Liver (tissue), 3 donors: Measurements from ENCODE around the gene STK32C.

Source experiments
- CTCF ChIP-seq: fragments of 150-350 bp; IDR thresholded peaks from 2 replicates; pipeline ENCODE4 v1.5.1; 2017; ENCODE audit warnings: improper control_type of control experiment, low read depth, low read length; ENCODE audit not compliant: missing input control
- RAD21 ChIP-seq, 2 donors: IDR thresholded peaks; 2 replicates each; pipeline ENCODE4 v1.6.1; 2016; ENCODE audit warnings: antibody characterized with exemption in 2 of 2, mild to moderate bottlenecking in 2 of 2
- REST ChIP-seq: IDR thresholded peaks from 2 replicates; pipeline ENCODE4 v1.6.1; 2016; ENCODE audit warnings: antibody characterized with exemption, mild to moderate bottlenecking
- SP1 ChIP-seq: IDR thresholded peaks from 2 replicates; pipeline ENCODE4 v1.6.1; 2018; ENCODE audit warnings: antibody characterized with exemption, mild to moderate bottlenecking
- donor health status: healthy.
- donor health status: healthy.

GRCh38 chr10:132229834-132230556, 77.8 kb downstream of the STK32C start:
- TF ChIP-seq RAD21 (IDR thresholded peaks at IDR 0.05): no peak
- TF ChIP-seq CTCF: no peak
- no peak for TF ChIP-seq SP1
- TF ChIP-seq REST: no peak
